GM23248 (cell line): ENCODE measurements around the gene ST8SIA4.

Source experiments
- EZH2 ChIP-seq: fragments of 200-600 bp; sonication (generic); IDR thresholded peaks from 2 replicates; pipeline ENCODE4 v1.6.1; 2018; ENCODE audit warnings: antibody characterized with exemption, mild to moderate bottlenecking; ENCODE audit not compliant: insufficient read depth, poor library complexity, severe bottlenecking
- EZH2phosphoT487 ChIP-seq: fragments of 200-600 bp; sonication (generic); IDR thresholded peaks from 2 replicates; pipeline ENCODE4 v1.6.1; 2018; ENCODE audit warnings: antibody characterized with exemption, moderate library complexity, mild to moderate bottlenecking, low read depth; ENCODE audit not compliant: insufficient read depth

DNA sequence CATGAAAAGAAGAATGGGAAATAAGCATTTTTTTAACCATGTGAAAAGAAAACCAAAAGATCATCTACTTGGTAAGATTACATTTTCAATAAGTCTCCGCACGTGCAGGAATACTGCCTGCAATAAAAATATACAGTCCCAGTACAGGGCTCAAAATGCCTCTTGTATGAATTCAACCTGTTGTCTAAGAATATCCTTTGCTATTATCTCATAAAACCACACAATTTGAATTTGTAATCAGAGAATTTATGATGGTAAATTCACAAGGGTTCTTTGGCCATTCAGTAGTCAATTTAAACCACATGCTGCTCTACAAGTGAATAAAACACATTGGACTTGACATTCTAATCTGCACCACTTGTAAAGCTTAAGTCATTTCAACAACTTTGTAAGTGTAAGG is 46.6 kb downstream of the ST8SIA4 start:
- TF ChIP-seq EZH2phosphoT487 (no peak), EZH2 (no peak)
